HG03095 (cell line): Measurements from ENCODE around the gene ATE1.
"Not testable (repeated sequence)": the region's sequence is repeated elsewhere in the genome, so short reads cannot be mapped to it uniquely, and the experiment has no call there.

Source experiments
- ATAC-seq: cut with Tn5 transposase; IDR thresholded peaks from one replicate; pipeline ENCODE4 v1.9.1; 2021; ENCODE audit warnings: moderate library complexity; ENCODE audit not compliant: unreplicated experiment

The ATE1 gene

DNA sequence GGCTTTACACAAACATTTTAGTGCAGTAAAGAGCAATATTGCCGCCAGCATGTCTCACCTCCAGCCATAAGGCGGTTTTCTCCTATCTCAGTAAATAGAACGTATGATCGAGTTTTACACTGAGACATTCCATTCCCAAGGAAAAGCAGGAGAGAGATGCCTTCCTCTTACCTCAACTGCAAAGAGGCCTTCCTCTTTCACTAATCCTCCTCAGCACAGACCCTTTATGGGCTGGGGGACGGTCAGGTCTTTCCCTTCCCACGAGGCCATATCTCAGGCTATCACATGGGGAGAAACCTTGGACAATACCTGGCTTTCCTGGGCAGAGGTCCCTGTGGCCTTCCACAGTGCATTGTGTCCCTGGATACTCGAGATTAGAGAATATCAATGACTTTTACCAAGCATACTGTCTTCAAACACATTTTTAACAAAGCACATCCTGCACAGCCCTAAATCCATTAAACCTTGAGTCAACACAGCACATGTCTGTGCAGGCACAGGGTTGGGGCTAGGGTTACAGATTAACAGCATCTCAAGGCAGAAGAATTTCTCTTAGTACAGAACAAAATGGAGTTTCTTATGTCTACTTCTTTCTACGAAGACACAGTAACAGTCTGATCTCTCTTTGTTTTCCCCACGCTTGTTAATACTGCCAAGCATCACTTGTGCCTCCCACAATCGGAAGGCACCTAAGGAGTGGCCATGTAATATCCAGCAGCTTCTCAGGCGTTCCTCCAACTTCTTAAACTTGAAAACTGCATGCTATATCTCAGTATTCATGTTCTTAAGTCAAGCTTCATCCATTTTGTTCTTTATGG is 2.6 kb upstream of the ATE1 start:
- ATAC-seq = not testable (repeated sequence)

GRCh38 chr10:121929585-121930267 is 1.9 kb upstream of the ATE1 start:
- ATAC-seq = not testable (repeated sequence)

DNA sequence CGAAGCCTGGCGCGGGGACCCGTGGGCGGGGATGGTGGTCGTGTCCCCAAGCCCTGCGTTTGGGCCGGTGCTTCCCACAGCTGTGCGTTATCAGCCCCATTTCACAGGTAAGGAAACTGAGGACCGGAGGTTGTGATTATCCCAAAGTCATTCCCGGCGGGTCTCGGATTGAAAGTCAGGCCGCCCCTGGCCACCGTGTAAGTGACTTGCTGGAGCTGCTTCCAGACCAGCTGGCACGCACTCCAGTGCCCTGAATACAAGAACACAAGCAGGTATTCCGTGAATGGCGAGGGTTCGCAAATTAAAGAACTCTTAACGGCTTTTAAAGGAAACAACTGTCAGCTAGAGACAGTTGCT is 675 bp upstream of the ATE1 start:
- peak; percentile 12 for ATAC-seq

GRCh38 chr10:121927318-121927840 is 452 bp downstream of the ATE1 start:
- peak; percentile 39 for ATAC-seq

GRCh38 chr10:121926671-121927317 is 1.0 kb downstream of the ATE1 start:
- ATAC-seq = peak; percentile 2

GRCh38 chr10:121926157-121926556 is 1.7 kb downstream of the ATE1 start:
- ATAC-seq = no peak

GRCh38 chr10:121921238-121921931 is 6.4 kb downstream of the ATE1 start:
- no peak for ATAC-seq

DNA sequence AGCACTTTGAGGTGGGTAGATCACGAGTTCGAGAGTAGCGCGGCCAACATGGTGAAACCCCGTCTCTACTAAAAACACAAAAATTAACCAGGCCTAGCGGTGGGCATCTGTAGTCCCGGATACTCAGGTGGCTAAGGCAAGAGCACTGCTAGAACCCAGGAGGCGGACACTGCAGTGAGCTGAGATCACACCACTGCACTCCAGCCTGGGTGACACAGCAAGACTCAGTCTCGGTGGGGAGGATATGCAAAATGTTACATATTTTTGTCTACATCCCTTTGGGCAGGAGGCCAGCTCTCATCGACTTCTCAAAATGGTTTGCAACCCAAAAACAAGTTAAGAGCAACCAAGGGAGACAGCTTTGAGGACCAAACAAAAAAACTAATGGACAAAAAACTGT is 8.2 kb downstream of the ATE1 start:
- ATAC-seq = no peak

- ATAC-seq = not testable (repeated sequence)
Measured at GRCh38 chr10:121918800-121919199, 9.0 kb downstream of the ATE1 start.

- no peak for ATAC-seq
Measured at GRCh38 chr10:121914661-121915060, 13.2 kb downstream of the ATE1 start.

DNA sequence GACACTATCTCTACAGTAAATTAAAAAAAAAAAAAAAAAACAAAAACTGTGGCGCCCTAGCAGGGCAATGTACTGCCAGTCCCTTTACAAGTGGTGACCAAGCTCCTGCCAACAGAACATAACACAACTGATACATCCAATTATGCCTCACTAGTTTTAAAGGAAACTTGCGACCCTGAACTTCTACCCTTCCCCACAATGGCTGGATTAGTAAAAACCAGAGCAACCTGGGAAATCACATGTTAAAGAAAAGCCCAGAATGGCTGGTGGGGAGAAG is 16.5 kb downstream of the ATE1 start:
- peak; percentile 30 for ATAC-seq

- peak; percentile 69 for ATAC-seq
Measured at GRCh38 chr10:121910673-121911420, 17.0 kb downstream of the ATE1 start.

DNA sequence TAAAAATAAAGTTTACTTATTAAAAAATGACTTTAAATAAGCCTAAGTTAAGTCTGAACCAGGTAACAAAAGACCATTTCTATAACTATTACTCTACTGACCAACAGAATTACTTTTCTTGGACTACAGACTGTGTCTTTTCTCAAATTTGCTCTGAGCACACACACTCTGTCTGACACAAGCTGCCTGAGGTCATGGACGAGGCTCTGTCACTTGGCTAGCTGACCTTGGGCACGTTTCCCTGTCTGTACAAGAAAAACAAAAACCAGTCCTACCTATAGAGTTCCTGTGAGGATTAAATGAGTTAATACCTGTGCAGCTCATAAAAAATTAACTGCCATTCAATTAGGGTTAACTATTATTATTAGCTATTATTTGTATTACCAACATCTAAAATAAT is 22.9 kb downstream of the ATE1 start:
- ATAC-seq = no peak

DNA sequence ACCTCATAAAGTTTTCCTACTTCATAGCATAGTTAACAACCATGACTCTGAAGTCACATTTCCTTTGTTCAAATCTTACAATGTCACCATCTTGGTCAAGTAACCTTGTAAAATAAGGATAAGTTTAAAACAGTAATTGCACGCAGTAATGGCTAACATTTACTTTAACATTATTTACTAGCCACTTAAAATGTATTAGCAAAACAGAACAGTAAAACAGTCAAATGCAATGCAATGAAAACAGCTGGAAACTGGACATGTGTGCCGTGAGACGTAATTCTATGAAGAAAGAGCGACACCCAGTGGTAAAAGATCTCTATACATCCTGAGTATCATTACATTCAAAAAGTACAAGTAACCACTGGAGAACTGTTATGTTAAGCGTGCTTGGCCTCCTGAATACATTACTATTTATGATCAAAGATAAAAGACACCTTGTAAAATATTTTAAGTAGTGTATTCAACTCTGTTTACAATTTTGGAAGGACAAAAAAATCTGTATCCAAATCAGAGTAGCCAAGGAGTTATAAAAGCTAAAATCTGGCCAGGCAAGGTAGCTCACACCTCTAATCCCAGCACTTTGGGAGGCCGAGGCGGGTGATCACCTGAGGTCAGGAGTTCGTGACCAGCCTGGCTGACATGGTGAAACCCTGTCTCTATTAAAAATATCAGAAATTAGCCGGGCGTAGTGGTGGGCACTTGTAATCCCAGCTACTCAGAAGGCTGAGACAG is 27.2 kb downstream of the ATE1 start:
- ATAC-seq = peak; percentile 81

DNA sequence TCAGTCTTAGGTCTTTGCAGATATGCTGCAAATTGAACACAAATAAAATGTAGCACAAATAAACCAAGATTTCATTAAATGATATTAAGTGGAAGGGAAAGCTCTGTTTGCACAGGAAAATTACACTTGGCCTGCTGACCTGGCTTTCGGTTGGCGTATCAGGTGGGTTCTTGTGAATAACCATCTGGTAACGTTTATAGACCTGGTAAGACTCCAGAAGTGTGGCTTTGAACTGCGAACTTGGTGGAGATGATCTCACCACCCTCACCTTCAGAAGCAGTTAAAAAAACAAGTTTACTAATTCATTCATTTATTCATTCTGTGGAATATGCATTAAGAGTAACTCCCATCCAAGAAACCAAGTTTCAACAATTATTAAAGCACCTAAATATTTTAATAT is 28.1 kb downstream of the ATE1 start:
- no peak for ATAC-seq

- no peak for ATAC-seq
Measured at GRCh38 chr10:121891103-121891502, 36.7 kb downstream of the ATE1 start.

- no peak for ATAC-seq
Measured at GRCh38 chr10:121889212-121889611, 38.6 kb downstream of the ATE1 start.

- ATAC-seq = no peak
Measured at GRCh38 chr10:121886997-121887622, 40.7 kb downstream of the ATE1 start.

DNA sequence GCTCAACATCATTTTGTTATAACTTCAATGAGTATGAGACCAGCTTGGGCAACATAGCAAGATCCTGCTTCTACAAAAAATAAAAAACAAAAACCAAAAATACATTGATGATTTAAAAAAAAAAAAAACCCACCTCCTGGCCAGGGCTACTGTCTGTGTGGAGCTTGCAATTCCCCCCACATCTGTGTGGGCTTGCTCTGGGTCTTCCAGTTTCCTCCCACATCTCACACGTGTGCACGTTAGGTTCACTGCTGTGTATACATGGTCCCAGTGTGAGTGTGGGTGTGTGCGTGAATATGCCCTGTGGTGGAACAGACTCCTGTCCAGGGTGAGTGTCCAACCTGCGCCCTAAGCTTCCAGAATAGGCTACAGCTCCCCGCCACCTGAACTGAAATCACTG is 41.6 kb downstream of the ATE1 start:
- ATAC-seq = no peak

- no peak for ATAC-seq
Measured at GRCh38 chr10:121880895-121881294, 46.9 kb downstream of the ATE1 start.
